Measurements from ENCODE around the gene CARTPT. TPM values are rescaled to one million over a fixed set of nuclear protein-coding genes. Genes with fewer than 3 reads are reported as not detected.

Gene CARTPT
- total RNA-seq, 1 donor: not detected

Other genes with a start within 250 kb of the CARTPT start
- gene MCCC2, start 131.9 kb upstream of the CARTPT start, total RNA-seq: 20.2 TPM